Activated CD4-positive, CD25-positive, alpha-beta regulatory T cell (primary cell): ENCODE results near the gene ABHD17A.

ENCODE experiments used
- DNase-seq, 4 experiments: peaks; one replicate each; lab custom pipeline; 2025; lab: John Stamatoyannopoulos, UW

ABHD17A gene

DNA sequence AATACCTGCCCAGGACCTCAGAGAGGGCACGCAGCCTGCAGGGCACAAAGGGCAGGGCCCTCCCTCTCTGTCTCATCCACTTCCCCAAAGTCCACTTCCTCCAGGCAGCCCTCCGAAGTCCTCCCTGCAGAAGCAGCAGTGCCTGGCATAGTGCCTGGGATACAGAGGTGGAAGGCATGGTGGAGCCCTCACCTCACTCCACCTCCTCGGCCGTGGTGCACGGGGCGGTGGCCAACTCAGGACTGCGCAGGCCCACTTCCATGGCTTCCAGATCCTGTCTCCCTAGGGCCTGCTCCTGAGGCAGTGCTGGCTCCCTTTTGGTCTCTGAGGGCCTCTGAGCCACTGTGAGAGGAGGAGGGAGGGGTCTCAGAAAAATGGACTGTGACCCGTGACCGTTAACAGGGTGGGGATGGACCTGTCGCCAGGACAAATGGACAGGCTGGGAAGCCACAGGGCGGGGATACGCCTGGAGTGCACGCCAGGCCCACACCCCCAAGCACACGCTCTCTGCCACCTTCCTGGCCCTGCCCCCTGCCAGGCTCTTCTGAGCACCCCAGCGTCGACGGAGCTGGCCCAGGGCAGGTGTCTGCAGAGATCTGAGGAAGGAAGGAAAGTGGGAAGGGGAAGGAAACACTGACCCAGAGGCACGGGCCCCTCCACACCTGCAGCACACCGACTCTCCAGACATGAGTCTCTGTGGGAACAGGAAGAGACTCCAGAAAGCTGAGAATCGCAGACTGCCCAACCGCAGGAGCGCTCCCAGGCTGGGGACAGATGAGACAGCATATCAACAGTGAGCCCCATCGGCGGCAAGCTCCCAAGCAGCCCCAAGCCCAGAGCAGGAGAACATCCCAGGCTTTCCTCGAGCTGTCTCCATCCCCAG is 45.4 kb downstream of the ABHD17A start:
- DNase-seq: no peak

DNA sequence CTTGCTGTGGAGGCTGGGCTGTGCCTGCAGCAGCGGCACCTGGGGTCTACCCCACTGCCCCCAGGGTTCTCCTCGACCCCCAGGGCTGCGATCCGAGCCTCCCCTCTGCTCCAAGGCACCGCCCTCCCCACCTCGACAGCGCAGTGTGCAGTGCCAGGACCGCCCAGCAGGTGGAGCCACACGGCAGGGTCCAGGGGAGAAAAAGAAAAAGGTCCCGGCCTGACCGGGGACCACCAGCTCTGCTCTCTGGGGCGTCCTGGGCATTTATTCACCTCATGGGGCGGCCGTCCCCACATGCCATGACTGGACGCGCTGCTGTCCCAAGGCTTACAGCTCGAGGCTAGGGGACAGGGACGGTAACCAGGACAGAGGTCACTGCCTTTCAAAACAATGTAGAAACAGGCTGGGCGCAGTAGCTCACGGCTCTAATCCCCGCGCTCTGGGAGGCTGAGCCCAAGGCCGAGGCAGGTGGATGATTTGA is 47.6 kb downstream of the ABHD17A start:
- DNase-seq: peak; percentile 25 to 49 (median 40)

DNA sequence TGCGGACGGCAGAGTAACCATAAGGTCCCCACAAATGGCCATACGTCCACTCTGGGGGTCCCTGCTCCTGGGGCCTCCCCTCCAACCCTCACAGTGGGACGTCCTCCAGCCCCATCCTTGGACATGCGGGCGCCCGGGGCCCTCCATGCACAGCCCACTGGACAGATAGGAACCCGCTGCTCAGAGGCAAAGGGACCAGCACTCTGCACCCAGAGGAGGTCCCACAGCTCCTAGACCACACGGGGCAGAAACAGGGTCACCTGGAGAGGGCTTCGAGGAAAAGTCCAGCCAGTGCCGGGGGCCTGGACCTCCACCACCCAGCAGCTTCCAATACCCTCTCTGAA is 48.1 kb downstream of the ABHD17A start:
- no peak for DNase-seq

GRCh38 chr19:1836458-1837221 is 48.7 kb downstream of the ABHD17A start:
- DNase-seq: no peak

DNA sequence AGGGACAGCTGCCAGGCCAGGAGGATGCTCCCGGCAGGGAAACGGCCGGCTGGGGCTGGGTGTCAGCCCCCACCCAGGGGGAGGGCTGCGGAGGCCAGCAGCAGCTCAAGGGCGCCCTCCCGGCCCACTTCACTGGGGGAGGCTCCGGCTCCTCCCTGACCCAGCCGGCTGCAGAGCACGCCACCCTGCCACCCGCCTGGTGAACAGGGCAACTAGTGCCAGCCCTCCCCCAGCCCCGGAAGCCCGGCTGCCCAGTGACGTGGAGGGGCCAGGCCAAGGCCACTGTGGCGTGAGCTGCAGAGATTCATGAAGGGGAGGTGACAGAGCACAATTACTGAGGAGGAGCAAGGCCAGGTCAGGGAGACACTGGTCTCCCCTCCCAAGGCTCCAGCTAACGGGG is 51.8 kb downstream of the ABHD17A start:
- DNase-seq: no peak

GRCh38 chr19:1832046-1832663 is 53.1 kb downstream of the ABHD17A start:
- DNase-seq: no peak

- no peak for DNase-seq
Observed at GRCh38 chr19:1830978-1831377, 54.3 kb downstream of the ABHD17A start.

DNA sequence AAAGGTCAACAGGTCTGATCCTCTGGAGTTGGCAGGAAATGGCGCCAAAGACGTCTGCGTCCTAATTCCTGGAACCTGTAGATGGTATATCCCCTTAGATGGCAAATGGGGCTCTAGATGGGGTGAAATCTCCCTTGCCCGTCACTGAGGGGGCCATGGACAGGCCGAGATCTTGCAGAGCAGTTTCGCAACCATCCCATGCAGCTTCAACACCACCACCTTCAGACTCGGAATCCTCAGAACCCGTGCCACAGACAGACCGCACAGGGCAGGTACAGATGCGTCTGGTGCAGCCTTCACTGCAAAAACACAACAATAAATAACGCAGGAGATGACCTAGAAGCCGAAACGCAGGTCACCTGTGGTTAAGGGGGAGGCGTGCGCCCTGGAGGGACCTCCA is 54.7 kb downstream of the ABHD17A start:
- no peak for DNase-seq

DNA sequence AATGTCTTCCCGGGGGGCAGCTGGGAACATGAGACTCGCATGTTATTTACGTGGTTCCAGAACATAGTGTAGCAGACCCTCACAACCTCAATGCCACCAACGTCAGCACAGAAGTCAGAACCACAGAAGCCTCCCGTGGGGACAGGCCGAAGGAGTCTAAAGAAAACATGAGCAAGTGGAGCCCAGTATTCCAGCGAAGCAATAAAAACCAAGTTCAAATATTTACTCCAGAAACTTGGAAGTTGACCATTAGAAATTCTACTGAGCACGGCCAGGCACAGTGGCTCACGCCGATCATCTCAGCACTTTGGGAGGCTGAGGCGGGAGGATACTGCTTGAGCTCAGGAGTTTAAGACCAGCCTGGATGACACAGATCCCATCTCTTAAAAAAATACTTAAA is 55.3 kb downstream of the ABHD17A start:
- DNase-seq: no peak

DNA sequence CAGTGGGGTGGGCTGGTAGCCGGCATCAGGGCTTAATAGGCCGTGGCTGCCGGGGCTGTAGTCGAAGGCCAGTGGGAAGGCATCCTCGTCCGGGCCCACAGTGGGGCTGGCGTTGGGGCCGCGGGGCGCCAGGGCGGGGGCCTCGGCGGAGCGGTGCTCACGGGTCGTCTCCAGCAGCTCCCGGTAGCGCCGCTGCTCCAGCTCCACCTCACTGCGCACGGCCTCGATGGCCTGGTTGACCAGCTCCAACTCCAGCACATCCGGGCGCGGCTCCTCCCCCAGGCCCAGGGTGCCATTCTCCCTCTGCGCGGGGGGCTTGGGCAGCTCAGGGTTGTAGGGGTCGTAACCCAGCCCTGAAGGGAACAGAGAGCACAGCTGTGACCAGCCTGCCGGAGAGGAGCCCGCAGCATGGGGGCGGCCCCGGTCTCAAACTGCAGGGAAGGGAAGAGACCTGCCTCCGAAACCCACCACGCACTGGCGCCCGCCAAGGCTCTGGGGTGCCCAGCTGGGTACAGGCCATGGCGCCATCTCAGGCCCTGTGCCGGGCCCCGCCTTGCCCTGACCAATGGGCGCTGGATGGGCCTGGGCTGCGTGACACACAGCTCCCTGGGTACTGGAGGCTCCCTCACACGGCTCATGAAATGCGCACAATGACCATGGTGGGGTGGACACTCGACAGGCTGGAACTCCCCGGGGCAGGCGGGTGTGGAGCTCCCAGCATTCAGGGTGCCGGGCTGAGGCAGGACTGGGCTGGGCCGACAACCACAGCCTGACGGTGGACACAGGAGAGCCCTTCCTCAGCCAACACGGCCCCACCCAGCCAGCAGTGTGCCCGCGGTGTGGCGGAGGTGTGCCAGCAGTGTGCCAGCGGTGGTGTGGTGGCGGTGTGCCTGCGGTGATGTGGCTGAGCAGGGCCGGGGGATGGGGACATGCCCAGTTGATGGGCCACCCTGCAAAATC is 56.7 kb downstream of the ABHD17A start:
- no peak for DNase-seq

- DNase-seq: no peak
Observed at GRCh38 chr19:1827566-1828278, 57.6 kb downstream of the ABHD17A start.
